Subcutaneous adipose tissue (tissue), 4 donors: Measurements from ENCODE around the gene LEFTY2. TPM values are rescaled to one million over a fixed set of nuclear protein-coding genes. Genes with fewer than 3 reads are reported as not detected.

Source experiments
- CTCF ChIP-seq: fragments of 450-650 bp; IDR thresholded peaks from one replicate; pipeline ENCODE4 v1.5.1; 2016; ENCODE audit warnings: low read depth, mild to moderate bottlenecking, control low read depth, antibody characterized with exemption, moderate library complexity
- small RNA-seq: library from RNA; depleted of rRNA; stranded (forward); fragments of <200 nt; gene quantifications from one replicate; pipeline ENCODE3, GENCODE V24; 2016
- total RNA-seq, 4 donors: library from RNA; depleted of rRNA; stranded (reverse); fragments of >200 nt; gene quantifications; one replicate each; pipeline ENCODE4 v1.1.0, GENCODE V29; 2016

LEFTY2 gene
- total RNA-seq, 4 donors from 2014 or later: 0.44 to 1.1 (median 0.57) TPM; not detected in 1

GRCh38 chr1:225889743-225890142 lies 51.3 kb downstream of the LEFTY2 start:
- TF ChIP-seq CTCF: no peak

- TF ChIP-seq CTCF: no peak
These were observed 52.0 kb downstream of the LEFTY2 start, which contains the start of gene LEFTY1 for GRCh38 chr1:225888898-225889601. Gene LEFTY1, minus strand, starts transcription at chr1:225889146. Its CDS starts 80 bp downstream, at chr1:225889066.

- TF ChIP-seq CTCF: no peak
These were observed 52.6 kb downstream of the LEFTY2 start for GRCh38 chr1:225888289-225888897.

- TF ChIP-seq CTCF: no peak
These were observed 54.0 kb downstream of the LEFTY2 start for GRCh38 chr1:225887030-225887314.

Small RNAs within 50 kb of the gene (small RNA-seq; reads per million reads assigned to genes)
- not detected for gene AL117348.1
- not detected for gene NDUFA3P3

Other genes with a start within 250 kb of the LEFTY2 start
- 100 to 1,000 TPM; 139 to 234 (median 156) TPM for gene SRP9, start 163.4 kb downstream of the LEFTY2 start, total RNA-seq
- 100 to 1,000 TPM; 126 to 193 (median 153) TPM for gene EPHX1, start 131.1 kb downstream of the LEFTY2 start, total RNA-seq
- gene TMEM63A, start 58.8 kb downstream of the LEFTY2 start, total RNA-seq: 100 to 1,000 TPM in 1 of 4 donors, 10 to 100 TPM in 3; 65.5 to 115 (median 68.3) TPM
- under 1 TPM in 2 of 4 donors, not detected in 2; 0.34 to 0.57 TPM for gene LEFTY1, start 52.1 kb downstream of the LEFTY2 start, total RNA-seq
- gene PYCR2, start 17.0 kb downstream of the LEFTY2 start, total RNA-seq: 10 to 100 TPM; 24.1 to 42.8 (median 36.2) TPM
- 10 to 100 TPM; 16.1 to 27.3 (median 23.6) TPM for gene SDE2, start 58.1 kb upstream of the LEFTY2 start, total RNA-seq
- 100 to 1,000 TPM; 191 to 368 (median 329) TPM for gene H3-3A, start 121.5 kb upstream of the LEFTY2 start, total RNA-seq
- 10 to 100 TPM; 40.1 to 56.6 (median 51.4) TPM for gene ACBD3, start 245.5 kb upstream of the LEFTY2 start, total RNA-seq